ENCODE data around the gene HLA-DQB2.
"Not testable (repeated sequence)": the region's sequence is repeated elsewhere in the genome, so short reads cannot be mapped to it uniquely, and the experiment has no call there.

Gene HLA-DQB2

DNA sequence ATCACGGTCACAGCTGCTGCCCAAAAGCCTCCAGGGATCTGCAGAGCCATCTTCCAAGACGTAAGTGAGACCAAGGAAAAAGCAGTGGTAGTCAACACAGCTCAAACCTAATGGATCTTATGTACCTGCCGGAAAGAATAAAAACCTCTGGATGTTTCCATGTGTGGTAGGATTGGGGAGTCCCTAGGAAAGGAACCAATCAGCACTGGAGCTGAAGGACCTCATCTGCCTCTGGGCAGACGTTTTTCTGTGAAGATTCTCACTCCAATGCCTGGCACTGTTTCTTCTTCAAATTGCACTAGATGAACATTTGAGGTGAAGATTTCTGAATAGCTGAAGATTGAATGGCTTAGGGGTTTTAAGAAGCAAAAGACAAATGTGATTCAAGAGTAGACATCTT is at the start of gene HLA-DQB2:
Gene HLA-DQB2, minus strand, starts transcription at position 112 of the 400 bp plus-strand sequence. Its CDS starts 62 bp downstream, at position 50.
- no peak within 1 kb of the TSS for H2AFZ ChIP-seq (ENCODE audit: low read length)
- H3K9me3 ChIP-seq (replicated peaks; ENCODE audit: insufficient read depth, low read length), result no peaks in the 10 kb centered on the region

GRCh38 chr6:32809171-32809570 is 45.8 kb upstream of the HLA-DQB2 start:
- no peaks in the 10 kb centered on the region for H3F3A ChIP-seq (ENCODE audit: insufficient read depth, low read length)
- H3K4me2 ChIP-seq (ENCODE audit: low read depth, low read length), result no peak overlapping the region
- no peaks in the 10 kb centered on the region for H3K4me1 ChIP-seq (ENCODE audit: low read length)
- H4K20me1 ChIP-seq (ENCODE audit: insufficient read depth, low read length), result no peaks in the 10 kb centered on the region
- H3K79me2 ChIP-seq (ENCODE audit: low read length), result no peaks in the 10 kb centered on the region
- H3K9ac ChIP-seq (ENCODE audit: low read length), result no peak overlapping the region
- no peaks in the 10 kb centered on the region for H3K9me2 ChIP-seq (replicated peaks; ENCODE audit: insufficient read depth, low read length)
- TF ChIP-seq EZH2phosphoT487 (IDR thresholded peaks at IDR 0.05; ENCODE audit: low read length) (no peak), CTCF (IDR thresholded peaks at IDR 0.05; ENCODE audit: low read length) (no peak), EZH2 (optimal IDR thresholded peaks at IDR 0.05; ENCODE audit: low read depth, low read length) (no peak)
- no peak overlapping the region for H3K27ac ChIP-seq (ENCODE audit: low read length)
- no peak overlapping the region for H2AFZ ChIP-seq (ENCODE audit: low read length)
- no peaks in the 10 kb centered on the region for H3K9me3 ChIP-seq (replicated peaks; ENCODE audit: insufficient read depth, low read length)
- H3K27me3 ChIP-seq (replicated peaks; ENCODE audit: insufficient read depth, low read length), result no peaks in the 10 kb centered on the region
- H3K4me3 ChIP-seq (ENCODE audit: low read length), result no peak overlapping the region
- DNase-seq, result no peak
- no peaks in the 10 kb centered on the region for H3K36me3 ChIP-seq (replicated peaks; ENCODE audit: insufficient read depth, low read length)

More for the DNA sequence above, at the start of gene HLA-DQB2:
- H4K20me1 ChIP-seq (ENCODE audit: insufficient read depth, low read length), result no peaks in the 10 kb centered on the region
- H3F3A ChIP-seq (ENCODE audit: insufficient read depth, low read length), result no peaks in the 10 kb centered on the region
- H3K9ac ChIP-seq (ENCODE audit: low read length), result no peak within 1 kb of the TSS
- no peaks in the 10 kb centered on the region for H3K9me2 ChIP-seq (replicated peaks; ENCODE audit: insufficient read depth, low read length)
- H3K36me3 ChIP-seq (replicated peaks; ENCODE audit: insufficient read depth, low read length), result no peaks in the 10 kb centered on the region
- no peaks in the 10 kb centered on the region for H3K4me1 ChIP-seq (ENCODE audit: low read length)
- H3K27ac ChIP-seq (ENCODE audit: low read length), result no peak within 1 kb of the TSS
- H3K27me3 ChIP-seq (replicated peaks; ENCODE audit: insufficient read depth, low read length), result no peaks in the 10 kb centered on the region
- TF ChIP-seq EZH2phosphoT487 (IDR thresholded peaks at IDR 0.05; ENCODE audit: low read length) (no peak), CTCF (IDR thresholded peaks at IDR 0.05; ENCODE audit: low read length) (no peak), EZH2 (optimal IDR thresholded peaks at IDR 0.05; ENCODE audit: low read depth, low read length) (no peak)
- no peak for DNase-seq
- H3K4me3 ChIP-seq (ENCODE audit: low read length), result no peak within 1 kb of the TSS
- no peak within 1 kb of the TSS for H3K4me2 ChIP-seq (ENCODE audit: low read depth, low read length)
- no peaks in the 10 kb centered on the region for H3K79me2 ChIP-seq (ENCODE audit: low read length)

DNA sequence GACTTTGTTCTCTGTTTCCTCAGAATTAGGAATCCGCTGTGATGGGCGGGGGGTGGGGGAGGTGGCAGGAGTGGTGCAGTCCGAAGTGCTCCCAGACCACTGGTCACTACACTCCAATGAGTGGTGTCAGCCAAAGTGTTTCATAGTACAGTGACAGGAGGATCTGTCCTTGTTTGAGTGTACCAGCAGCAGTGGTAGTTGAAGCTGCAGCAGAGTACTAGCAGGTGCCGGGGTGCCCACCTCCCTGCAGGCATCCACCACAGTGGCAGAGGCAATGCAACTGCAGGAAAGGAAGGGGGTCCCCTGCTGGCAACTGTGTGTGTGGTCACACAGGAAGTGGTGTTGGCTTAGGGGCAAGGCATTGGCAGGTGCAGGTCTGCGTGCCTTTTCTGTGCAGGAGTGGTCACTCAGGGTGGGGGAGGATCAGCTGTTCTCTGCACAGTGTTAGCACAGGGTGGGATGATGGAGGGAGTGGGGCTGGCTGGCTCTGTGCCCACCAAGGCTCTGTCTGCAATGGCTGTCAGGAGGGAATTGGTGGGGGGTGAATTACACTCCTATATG is 43.8 kb upstream of the HLA-DQB2 start:
- Histone ChIP-seq H3F3A (ENCODE audit: insufficient read depth, low read length) (no peaks in the 10 kb centered on the region), H3K4me3 (ENCODE audit: low read length) (no peak overlapping the region), H3K27me3 (replicated peaks; ENCODE audit: insufficient read depth, low read length) (no peaks in the 10 kb centered on the region; the same call in 1 of the 2 replicates), H3K79me2 (ENCODE audit: low read length) (no peaks in the 10 kb centered on the region), H3K9me2 (replicated peaks; ENCODE audit: insufficient read depth, low read length) (no peaks in the 10 kb centered on the region), H3K9me3 (replicated peaks; ENCODE audit: insufficient read depth, low read length) (no peaks in the 10 kb centered on the region), H2AFZ (ENCODE audit: low read length) (no peak overlapping the region), H3K9ac (ENCODE audit: low read length) (no peak overlapping the region), H3K4me1 (ENCODE audit: low read length) (no peaks in the 10 kb centered on the region), H4K20me1 (ENCODE audit: insufficient read depth, low read length) (no peaks in the 10 kb centered on the region), H3K4me2 (ENCODE audit: low read depth, low read length) (no peak overlapping the region), H3K27ac (ENCODE audit: low read length) (no peak overlapping the region), H3K36me3 (replicated peaks; ENCODE audit: insufficient read depth, low read length) (no peaks in the 10 kb centered on the region)
- no peak for DNase-seq
- TF ChIP-seq EZH2 (optimal IDR thresholded peaks at IDR 0.05; ENCODE audit: low read depth, low read length) (no peak), CTCF (IDR thresholded peaks at IDR 0.05; ENCODE audit: low read length) (no peak), EZH2phosphoT487 (IDR thresholded peaks at IDR 0.05; ENCODE audit: low read length) (no peak)

GRCh38 chr6:32805404-32805803 is 42.1 kb upstream of the HLA-DQB2 start:
- H3K9ac ChIP-seq (ENCODE audit: low read length); H3K36me3 ChIP-seq (replicated peaks; ENCODE audit: insufficient read depth, low read length); H2AFZ ChIP-seq (ENCODE audit: low read length); H3K4me1 ChIP-seq (ENCODE audit: low read length); H3F3A ChIP-seq (ENCODE audit: insufficient read depth, low read length); H3K79me2 ChIP-seq (ENCODE audit: low read length); H3K9me3 ChIP-seq (replicated peaks; ENCODE audit: insufficient read depth, low read length); DNase-seq; H3K27me3 ChIP-seq (replicated peaks; ENCODE audit: insufficient read depth, low read length); H3K4me2 ChIP-seq (ENCODE audit: low read depth, low read length); H3K27ac ChIP-seq (ENCODE audit: low read length); H3K9me2 ChIP-seq (replicated peaks; ENCODE audit: insufficient read depth, low read length); H4K20me1 ChIP-seq (ENCODE audit: insufficient read depth, low read length); H3K4me3 ChIP-seq (ENCODE audit: low read length): not testable (repeated sequence)
